ENCODE data around the gene CFAP100.
A peak's percentile ranks its signal among the peaks of the same experiment; 100 is the strongest.

The CFAP100 gene

GRCh38 chr3:126481808-126482502, 87.2 kb downstream of the CFAP100 start:
- peak; percentile 27 for DNase-seq (ENCODE audit: low spot score)

- no peak for DNase-seq (ENCODE audit: low spot score)
Observed at GRCh38 chr3:126482503-126483255, 88.0 kb downstream of the CFAP100 start.

GRCh38 chr3:126483321-126483761, 88.6 kb downstream of the CFAP100 start:
- no peak for DNase-seq (ENCODE audit: low spot score)

- no peak for DNase-seq (ENCODE audit: low spot score)
Observed at GRCh38 chr3:126484148-126484547, 89.4 kb downstream of the CFAP100 start.

- no peak for DNase-seq (ENCODE audit: low spot score)
Observed at GRCh38 chr3:126484662-126485061, 90.0 kb downstream of the CFAP100 start.

- DNase-seq (ENCODE audit: low spot score): no peak
Observed at GRCh38 chr3:126485176-126485897, 90.6 kb downstream of the CFAP100 start.

- DNase-seq (ENCODE audit: low spot score): no peak
Observed at GRCh38 chr3:126485956-126486355, 91.2 kb downstream of the CFAP100 start.

Data from kidney tubule cell (primary cell).